H9 (cell line): Measurements from ENCODE around the gene MTURN. TPM values are rescaled to one million over a fixed set of nuclear protein-coding genes. Genes with fewer than 3 reads are reported as not detected.

Source experiments
- DNase-seq: peaks from one replicate; pipeline ENCODE4 v3.0.0-alpha.2; 2017
- H2AFZ ChIP-seq: one replicate; pipeline ENCODE4 v1.6.1; 2013; ENCODE audit warnings: mild to moderate bottlenecking, low read length, control low read depth, moderate library complexity
- H2AK5ac ChIP-seq: 2 replicates; pipeline ENCODE4 v1.6.1; 2013; ENCODE audit warnings: low read length, control low read depth, mixed read lengths; ENCODE audit not compliant: insufficient read length
- H2BK120ac ChIP-seq: one replicate; pipeline ENCODE4 v1.6.1; 2013; ENCODE audit warnings: low read depth, mild to moderate bottlenecking, low read length, control low read depth, inconsistent platforms; ENCODE audit not compliant: poor library complexity, severe bottlenecking
- H2BK12ac ChIP-seq: 2 replicates; pipeline ENCODE4 v1.6.1; 2013; ENCODE audit warnings: low read length, control low read depth, mixed read lengths, low read depth; ENCODE audit not compliant: insufficient read length
- H2BK15ac ChIP-seq: 2 replicates; pipeline ENCODE4 v1.6.1; 2013; ENCODE audit warnings: low read depth, low read length, control low read depth
- H2BK20ac ChIP-seq: one replicate; pipeline ENCODE4 v1.6.1; 2013; ENCODE audit warnings: low read depth, mild to moderate bottlenecking, low read length, control low read depth, inconsistent platforms; ENCODE audit not compliant: poor library complexity, severe bottlenecking
- H2BK5ac ChIP-seq: 2 replicates; pipeline ENCODE4 v1.6.1; 2013; ENCODE audit warnings: low read length, control low read depth, mixed read lengths; ENCODE audit not compliant: insufficient read length
- H3K14ac ChIP-seq: 2 replicates; pipeline ENCODE4 v1.6.1; 2013; ENCODE audit warnings: low read length, control low read depth; ENCODE audit not compliant: insufficient read depth
- H3K18ac ChIP-seq: 2 replicates; pipeline ENCODE4 v1.6.1; 2013; ENCODE audit warnings: low read depth, mild to moderate bottlenecking, mixed read lengths, low read length, control low read depth; ENCODE audit not compliant: insufficient read length
- H3K23ac ChIP-seq: 2 replicates; pipeline ENCODE4 v1.6.1; 2013; ENCODE audit warnings: low read length, control low read depth, mixed read lengths, low read depth; ENCODE audit not compliant: insufficient read length
- H3K23me2 ChIP-seq: 2 replicates; pipeline ENCODE4 v1.6.1; 2013; ENCODE audit warnings: low read depth, mild to moderate bottlenecking, mixed read lengths, low read length, control low read depth; ENCODE audit not compliant: insufficient read length, poor library complexity, severe bottlenecking
- H3K27ac ChIP-seq: 2 replicates; pipeline ENCODE4 v1.5.1; 2013; ENCODE audit warnings: low read length, control low read depth, mixed read lengths, low read depth; ENCODE audit not compliant: insufficient read length
- H3K27me3 ChIP-seq: 2 replicates; pipeline ENCODE4 v1.6.1; 2013; ENCODE audit warnings: low read length, control low read depth, inconsistent platforms; ENCODE audit not compliant: insufficient read depth
- H3K4ac ChIP-seq: 2 replicates; pipeline ENCODE4 v1.6.1; 2013; ENCODE audit warnings: low read depth, mild to moderate bottlenecking, control low read depth, inconsistent platforms, low read length, moderate library complexity
- H3K4me1 ChIP-seq: 2 replicates; pipeline ENCODE4 v1.6.1; 2013; ENCODE audit warnings: low read length, control low read depth, inconsistent platforms; ENCODE audit not compliant: insufficient read depth
- H3K4me2 ChIP-seq: 2 replicates; pipeline ENCODE4 v1.6.1; 2013; ENCODE audit warnings: low read length, control low read depth, mixed read lengths; ENCODE audit not compliant: insufficient read length, insufficient read depth
- H3K56ac ChIP-seq: 2 replicates; pipeline ENCODE4 v1.6.1; 2013; ENCODE audit warnings: low read depth, mild to moderate bottlenecking, mixed read lengths, low read length, control low read depth; ENCODE audit not compliant: insufficient read length
- H3K79me1 ChIP-seq: 2 replicates; pipeline ENCODE4 v1.6.1; 2013; ENCODE audit warnings: low read depth, mild to moderate bottlenecking, moderate library complexity, low read length, control low read depth, inconsistent platforms; ENCODE audit not compliant: insufficient read depth, poor library complexity, severe bottlenecking
- H3K79me2 ChIP-seq: 2 replicates; pipeline ENCODE4 v1.6.1; 2013; ENCODE audit warnings: low read length, control low read depth, inconsistent platforms; ENCODE audit not compliant: insufficient read depth
- H3K9ac ChIP-seq: 2 replicates; pipeline ENCODE4 v1.6.1; 2013; ENCODE audit warnings: low read length, control low read depth, mixed read lengths; ENCODE audit not compliant: insufficient read length; ENCODE audit errors: extremely low read depth
- H3K9me3 ChIP-seq: one replicate; pipeline ENCODE4 v1.6.1; 2013; ENCODE audit warnings: low read depth, low read length, inconsistent platforms; ENCODE audit not compliant: control insufficient read depth
- H3T11ph ChIP-seq: one replicate; pipeline ENCODE4 v1.6.1; 2013; ENCODE audit warnings: mild to moderate bottlenecking, low read length, control low read depth, inconsistent platforms
- H4K20me1 ChIP-seq: one replicate; pipeline ENCODE4 v1.6.1; 2013; ENCODE audit not compliant: control insufficient read depth, insufficient read length, insufficient read depth
- H4K5ac ChIP-seq: 2 replicates; pipeline ENCODE4 v1.6.1; 2013; ENCODE audit warnings: low read depth, mild to moderate bottlenecking, mixed read lengths, low read length, control low read depth; ENCODE audit not compliant: insufficient read length
- H4K8ac ChIP-seq: replicated peaks from 2 replicates; pipeline ENCODE4 v1.6.1; 2013; ENCODE audit warnings: low read length, control low read depth, mixed read lengths, low read depth; ENCODE audit not compliant: insufficient read length
- H4K91ac ChIP-seq: 2 replicates; pipeline ENCODE4 v1.6.1; 2013; ENCODE audit warnings: low read depth, mild to moderate bottlenecking, moderate library complexity, mixed read lengths, low read length, control low read depth; ENCODE audit not compliant: insufficient read length
- H3K27ac Mint-ChIP-seq, 3 experiments: 2 replicates in 2 of 3; 3 replicates in 1 of 3; pipeline ENCODE4 v1.8.0; 2020 to 2021; ENCODE audit warnings: mixed read lengths in 3 of 3, mild to moderate bottlenecking in 1 of 3, moderate library complexity in 1 of 3
- H3K27me3 Mint-ChIP-seq: 2 replicates; pipeline ENCODE4 v1.8.0; 2021; ENCODE audit warnings: low read depth, mild to moderate bottlenecking, moderate library complexity, mixed read lengths
- H3K36me3 Mint-ChIP-seq, 3 experiments: 2 replicates in 2 of 3; 3 replicates in 1 of 3; pipeline ENCODE4 v1.8.0; 2020 to 2021; ENCODE audit warnings: low read depth in 3 of 3, mixed read lengths in 3 of 3; ENCODE audit not compliant: insufficient read depth in 1 of 3
- H3K4me1 Mint-ChIP-seq, 2 experiments: 2 replicates each; pipeline ENCODE4 v1.8.0; 2020; ENCODE audit warnings: mixed read lengths in 2 of 2
- H3K4me3 Mint-ChIP-seq, 2 experiments: 2 replicates in 1 of 2; 3 replicates in 1 of 2; pipeline ENCODE4 v1.8.0; 2020 to 2021; ENCODE audit warnings: mild to moderate bottlenecking in 2 of 2, mixed read lengths in 2 of 2, moderate library complexity in 1 of 2
- H3K9me3 Mint-ChIP-seq, 2 experiments: 2 replicates in 1 of 2; 3 replicates in 1 of 2; pipeline ENCODE4 v1.8.0; 2020; ENCODE audit warnings: mild to moderate bottlenecking in 2 of 2, mixed read lengths in 2 of 2, moderate library complexity in 1 of 2
- CTCF ChIP-seq: fragments of 200-600 bp; sonication (generic); conservative IDR thresholded peaks from 3 replicates; pipeline ENCODE4 v1.8.0; 2021; ENCODE audit warnings: antibody characterized with exemption, mild to moderate bottlenecking
- WGBS: extraction: QIAGEN DNeasy Blood & Tissue Kit; methylation state at CpG from one replicate; pipeline ENCODE4 v1.1.7; 2013; ENCODE audit warnings: missing lambda C conversion rate, low lambda C conversion rate, mixed read lengths; ENCODE audit not compliant: insufficient read length; ENCODE audit errors: extremely low coverage; 5-methylcytosine and 5-hydroxymethylcytosine counted together
- total RNA-seq: library from RNA; stranded (reverse); gene quantifications from 2 replicates; pipeline ENCODE4 v1.2.1, GENCODE V29; 2021

The MTURN gene
- total RNA-seq, 1 experiment from 2014 or later = 3.4 TPM

DNA sequence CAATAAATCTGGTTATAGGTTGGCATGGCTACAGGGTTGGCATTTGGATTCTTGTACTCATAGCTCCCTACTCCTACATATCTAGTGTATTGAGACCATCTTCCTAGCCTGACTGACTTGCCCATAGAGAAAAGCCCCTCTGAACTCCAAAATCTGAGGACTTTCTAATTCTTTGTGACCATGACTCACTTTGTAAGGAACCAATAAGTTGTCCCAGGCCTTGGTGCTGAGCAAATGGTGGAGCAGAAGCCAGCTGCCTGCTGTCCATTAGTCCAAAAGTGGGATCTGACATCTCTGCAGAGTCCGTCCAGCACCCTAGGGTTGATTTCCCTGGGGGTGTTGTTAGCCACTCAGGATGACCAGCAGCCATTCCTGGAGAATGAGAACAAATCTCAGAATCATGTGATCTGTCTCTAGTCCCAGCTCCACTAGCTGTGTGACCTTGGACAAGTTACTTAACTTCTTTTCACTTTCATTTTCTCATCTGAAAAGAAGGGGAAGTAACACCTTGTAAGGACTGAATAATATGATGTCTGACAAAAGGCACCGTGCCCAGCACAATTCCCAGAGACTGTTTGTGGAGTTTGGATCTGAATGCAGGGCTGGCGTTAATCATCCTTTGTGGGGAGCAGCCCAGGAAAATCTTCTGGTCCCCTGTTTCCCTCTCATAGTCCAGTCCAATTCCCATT, 44.1 kb downstream of the MTURN start:
- no peaks in the 10 kb centered on the region for H4K20me1 ChIP-seq
- Mint-ChIP-seq H3K36me3 (no peaks in the 10 kb centered on the region; a peak in 1 of 7 replicates), H3K4me3 (no peak overlapping the region), H3K27me3 (no peaks in the 10 kb centered on the region), H3K27ac (no peak overlapping the region), H3K9me3 (no peaks in the 10 kb centered on the region), H3K4me1 (peaks cover 0 to 6% of the 10 kb centered on the region in 2 experiments; a peak in 2 of 4 replicates)
- no peaks in the 10 kb centered on the region for H3K9me3 ChIP-seq
- H3K4ac ChIP-seq = no peak overlapping the region
- H4K91ac ChIP-seq = no peak overlapping the region
- no peak for DNase-seq
- H2BK5ac ChIP-seq = no peak overlapping the region
- H3K4me1 ChIP-seq = no peaks in the 10 kb centered on the region
- no peak overlapping the region for H3K4me2 ChIP-seq
- H3K23me2 ChIP-seq = no peaks in the 10 kb centered on the region
- H2BK12ac ChIP-seq = no peak overlapping the region
- no peak overlapping the region for H3K14ac ChIP-seq
- H3K79me1 ChIP-seq = no peaks in the 10 kb centered on the region
- no peak overlapping the region for H2AK5ac ChIP-seq
- H2BK20ac ChIP-seq = no peak overlapping the region
- WGBS = no CpG with 5 or more reads among the region's 3 CpGs
- H3K18ac ChIP-seq = no peak overlapping the region
- H4K5ac ChIP-seq = no peak overlapping the region
- no peak overlapping the region for H2BK15ac ChIP-seq
- H3K27me3 ChIP-seq = no peaks in the 10 kb centered on the region
- H3T11ph ChIP-seq = no peak overlapping the region
- no peak overlapping the region for H2BK120ac ChIP-seq
- no peak overlapping the region for H4K8ac ChIP-seq
- TF ChIP-seq CTCF = no peak
- no peak overlapping the region for H3K27ac ChIP-seq
- no peaks in the 10 kb centered on the region for H3K79me2 ChIP-seq
- no peak overlapping the region for H2AFZ ChIP-seq
- no peak overlapping the region for H3K9ac ChIP-seq
- no peak overlapping the region for H3K23ac ChIP-seq
- no peak overlapping the region for H3K56ac ChIP-seq
